MCF 10A (cell line): ENCODE measurements around the gene PCSK6. TPM values are rescaled to one million over a fixed set of nuclear protein-coding genes. Genes with fewer than 3 reads are reported as not detected.
"Not testable (repeated sequence)": the region's sequence is repeated elsewhere in the genome, so short reads cannot be mapped to it uniquely, and the experiment has no call there.

Experiments used
- BruUV-seq: library from RNA; stranded (reverse); fragments of 400-500 nt; replicated peaks from 2 replicates; lab custom pipeline; 2021; lab: Mats Ljungman, UMichigan
- CTCF ChIA-PET: fragments of 300-600 bp; sonication (Branson Sonifier 250); formaldehyde crosslinking; extraction: SDS; loops from one replicate; lab custom pipeline; 2021; ENCODE audit warnings: antibody characterized with exemption, inconsistent platforms; lab: Yijun Ruan, JAX
- POLR2A ChIA-PET: fragments of 300-600, 350-650 bp; sonication (Branson Sonifier 250); formaldehyde crosslinking; extraction: SDS; loops from one replicate; lab custom pipeline; 2020; ENCODE audit warnings: antibody characterized with exemption, inconsistent platforms; lab: Yijun Ruan, JAX
- DNase-seq: peaks from one replicate; pipeline ENCODE4 v3.0.0-alpha.2; 2018; ENCODE audit not compliant: unreplicated experiment
- H3K27ac Mint-ChIP-seq: one replicate; pipeline ENCODE4 v1.8.0; 2022; ENCODE audit warnings: mild to moderate bottlenecking, low read depth, mixed read lengths; ENCODE audit not compliant: unreplicated experiment
- H3K27me3 Mint-ChIP-seq: one replicate; pipeline ENCODE4 v1.8.0; 2022; ENCODE audit warnings: mixed read lengths; ENCODE audit not compliant: insufficient read depth, unreplicated experiment
- H3K36me3 Mint-ChIP-seq: one replicate; pipeline ENCODE4 v1.8.0; 2022; ENCODE audit warnings: mild to moderate bottlenecking, moderate library complexity, mixed read lengths; ENCODE audit not compliant: insufficient read depth, unreplicated experiment
- H3K4me1 Mint-ChIP-seq: one replicate; pipeline ENCODE4 v1.8.0; 2022; ENCODE audit warnings: mixed read lengths; ENCODE audit not compliant: insufficient read depth, unreplicated experiment
- H3K4me3 Mint-ChIP-seq: one replicate; pipeline ENCODE4 v1.8.0; 2022; ENCODE audit warnings: mild to moderate bottlenecking, moderate library complexity, mixed read lengths; ENCODE audit not compliant: unreplicated experiment
- H3K9me3 Mint-ChIP-seq: one replicate; pipeline ENCODE4 v1.8.0; 2022; ENCODE audit warnings: mixed read lengths; ENCODE audit not compliant: unreplicated experiment
- CTCF ChIP-seq: fragments of 200-600 bp; IDR thresholded peaks from one replicate; pipeline ENCODE4 v1.8.0; 2022; ENCODE audit warnings: antibody characterized with exemption, mild to moderate bottlenecking; ENCODE audit not compliant: unreplicated experiment
- intact Hi-C: fragments of 100-400 bp; cut with micrococcal nuclease; formaldehyde crosslinking; loops from 2 replicates; pipeline ENCODE4 v1.14.1; 2022
- total RNA-seq: library from RNA; stranded (reverse); gene quantifications from 2 replicates; pipeline ENCODE4 v1.2.3, GENCODE V29; 2022

The PCSK6 gene
- total RNA-seq, 1 experiment from 2014 or later, result 30.8 TPM

DNA sequence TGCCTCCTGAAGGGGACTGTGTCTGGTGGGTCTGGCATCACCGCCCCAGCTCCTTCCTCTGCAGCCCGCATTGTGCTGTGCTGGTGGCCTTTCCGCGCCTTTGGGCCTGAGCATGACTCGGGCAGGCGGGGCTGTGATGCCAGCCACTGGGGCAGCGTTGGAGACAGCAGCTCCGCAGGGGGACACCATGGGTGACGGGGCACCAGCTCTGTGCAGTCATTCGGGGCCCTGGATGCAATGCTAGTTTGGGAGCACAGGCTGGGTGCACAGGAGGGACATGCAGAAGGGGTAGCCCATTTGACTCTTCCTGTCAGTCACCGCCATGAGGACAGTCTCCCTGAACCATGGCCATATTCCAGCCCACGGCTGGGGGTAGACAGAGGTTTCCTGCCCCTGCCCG lies 110.6 kb downstream of the PCSK6 start:
- no peak overlapping the region for H3K27ac Mint-ChIP-seq
- H3K27me3 Mint-ChIP-seq, result no peaks in the 10 kb centered on the region
- H3K36me3 Mint-ChIP-seq, result peaks cover 16% of the 10 kb centered on the region
- TF ChIP-seq CTCF, result no peak
- BruUV-seq, result no TSS peak
- H3K4me3 Mint-ChIP-seq, result no peak overlapping the region
- DNase-seq, result no peak
- ChIA-PET POLR2A (interaction anchor here (1.2 kb wide), 1 partner anchor 258 kb away, joined by 4 read pairs; no protein-coding TSS in a partner anchor), CTCF (interaction anchor here (0.5 kb wide), 1 partner anchor 217 kb away, joined by 3 read pairs; no protein-coding TSS in a partner anchor)
- intact Hi-C loops, result no loop called here
- no peaks in the 10 kb centered on the region for H3K9me3 Mint-ChIP-seq
- H3K4me1 Mint-ChIP-seq, result no peaks in the 10 kb centered on the region

DNA sequence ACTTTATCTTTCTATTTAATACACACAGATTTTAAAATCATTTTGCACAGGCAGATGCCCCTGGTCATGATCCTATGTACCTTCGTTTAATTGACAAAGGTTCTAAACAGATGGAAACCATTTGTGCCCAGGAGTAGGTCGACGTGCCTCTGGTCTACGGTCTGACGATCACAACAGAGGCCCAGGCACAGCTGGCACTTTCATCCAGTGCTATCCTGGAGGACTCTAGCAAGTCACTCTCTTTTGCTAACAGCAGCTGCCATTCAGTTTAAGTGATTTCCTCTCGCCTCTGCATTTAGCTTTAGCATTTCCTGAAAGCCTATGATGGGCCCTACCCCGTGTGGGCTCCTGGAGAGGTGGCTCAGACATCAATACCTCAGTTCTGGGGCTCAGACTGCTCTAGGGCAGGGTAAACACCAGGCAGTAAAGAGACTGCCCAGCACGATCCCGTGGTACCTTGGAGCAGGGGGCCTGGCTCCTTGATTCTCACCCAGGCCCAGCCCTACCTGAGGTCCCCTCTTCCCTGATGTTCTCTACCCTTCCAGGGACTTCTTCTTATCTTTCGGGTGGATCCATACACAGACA lies 111.2 kb downstream of the PCSK6 start:
- TF ChIP-seq CTCF, result no peak
- H3K27ac Mint-ChIP-seq, result no peak overlapping the region
- CTCF ChIA-PET, result interaction anchor here (0.6 to 0.8 kb wide), 2 partner anchors 28 to 51 kb away, joined by 3 to 4 read pairs; no protein-coding TSS in a partner anchor

DNA sequence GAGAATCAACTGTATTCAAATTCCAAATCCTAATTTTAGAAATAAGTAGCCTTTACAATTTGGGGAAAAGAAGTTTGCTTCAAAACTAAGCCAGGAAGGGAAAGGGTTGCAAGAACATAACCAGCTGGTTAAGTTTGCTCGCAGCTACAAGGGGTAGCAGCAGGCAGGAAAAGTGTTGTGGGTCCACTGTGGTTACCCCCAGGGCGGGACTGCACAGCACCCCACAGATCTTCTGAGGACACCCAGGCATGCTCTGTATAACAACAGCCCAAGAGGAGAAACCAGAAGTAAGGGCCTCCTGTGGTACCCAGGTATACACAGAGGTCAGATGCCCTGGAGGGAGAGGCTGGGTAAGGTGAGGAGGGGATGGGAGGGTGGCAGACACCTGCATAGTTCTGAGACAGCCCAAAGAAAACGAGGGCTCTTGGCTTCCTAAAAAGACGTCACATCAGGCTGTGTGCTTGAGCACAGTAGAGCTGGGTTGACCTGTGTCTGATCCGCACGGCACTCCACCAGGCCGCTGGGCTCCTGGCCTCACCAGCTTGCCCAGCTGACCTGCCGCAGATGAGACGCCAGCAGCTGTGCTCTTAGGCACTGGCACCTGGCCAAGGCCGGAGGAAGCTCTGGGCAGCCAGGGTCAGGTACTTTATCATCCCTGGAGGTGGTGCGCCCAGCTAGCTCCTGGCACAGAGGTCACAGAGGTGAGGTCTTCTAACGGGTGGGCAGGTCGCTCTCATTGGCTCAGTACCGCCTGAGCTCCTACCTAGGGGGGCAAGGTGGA lies 112.7 kb downstream of the PCSK6 start:
- Mint-ChIP-seq H3K4me1 (no peaks in the 10 kb centered on the region), H3K27me3 (no peaks in the 10 kb centered on the region), H3K27ac (no peak overlapping the region), H3K36me3 (peaks cover 8% of the 10 kb centered on the region), H3K9me3 (no peaks in the 10 kb centered on the region), H3K4me3 (no peak overlapping the region)
- BruUV-seq, result no TSS peak
- ChIA-PET CTCF (interaction anchor here (0.7 kb wide), 1 partner anchor 11 kb away, joined by 3 read pairs; no protein-coding TSS in a partner anchor), POLR2A (interaction anchor here (1.2 kb wide), 1 partner anchor 230 kb away, joined by 3 read pairs; no protein-coding TSS in a partner anchor)
- DNase-seq, result no peak
- no peak for TF ChIP-seq CTCF
- intact Hi-C loops, result no loop called here

More for the DNA sequence above, 111.2 kb downstream of the PCSK6 start:
- H3K4me3 Mint-ChIP-seq, result no peak overlapping the region
- no peaks in the 10 kb centered on the region for H3K9me3 Mint-ChIP-seq
- H3K4me1 Mint-ChIP-seq, result no peaks in the 10 kb centered on the region
- no TSS peak for BruUV-seq
- H3K27me3 Mint-ChIP-seq, result no peaks in the 10 kb centered on the region
- H3K36me3 Mint-ChIP-seq, result peaks cover 16% of the 10 kb centered on the region
- no peak for DNase-seq
- intact Hi-C loops, result no loop called here
- POLR2A ChIA-PET, result interaction anchor here (1.2 kb wide), 1 partner anchor 259 kb away, joined by 4 read pairs; no protein-coding TSS in a partner anchor

DNA sequence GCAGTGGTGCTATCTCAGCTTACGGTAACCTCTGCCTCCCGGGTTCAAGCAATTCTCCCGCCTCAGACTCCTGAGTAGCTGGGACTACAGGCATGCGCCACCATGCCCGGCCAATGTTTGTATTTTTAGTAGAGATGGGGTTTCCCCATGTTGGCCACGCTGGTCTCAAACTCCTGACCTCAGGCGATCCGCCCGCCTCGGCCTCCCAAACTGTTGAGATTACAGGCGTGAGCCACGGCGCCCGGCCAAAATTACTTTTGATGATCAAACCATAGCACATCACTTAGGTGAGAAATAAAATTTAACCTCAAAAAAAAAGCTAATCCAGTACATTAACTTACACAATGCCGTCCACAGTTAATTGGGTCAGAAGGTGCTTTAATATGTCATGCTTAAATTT lies 114.5 kb downstream of the PCSK6 start:
- DNase-seq, H3K9me3 Mint-ChIP-seq, H3K27ac Mint-ChIP-seq, H3K27me3 Mint-ChIP-seq, H3K4me1 Mint-ChIP-seq, H3K4me3 Mint-ChIP-seq, H3K36me3 Mint-ChIP-seq, BruUV-seq, intact Hi-C loops: not testable (repeated sequence)
- ChIA-PET CTCF (interaction anchor here (0.5 kb wide), 1 partner anchor 266 kb away, joined by 4 read pairs; no protein-coding TSS in a partner anchor), POLR2A (interaction anchor here (0.6 kb wide), 1 partner anchor 20 kb away, joined by 3 read pairs; no protein-coding TSS in a partner anchor)
